Lower leg skin (tissue), 3 donors: ENCODE measurements around the gene TMEM256.

ENCODE experiments used
- POLR2A ChIP-seq, 2 donors: fragments of 450-650 bp; IDR thresholded peaks; one replicate each; pipeline ENCODE4 v1.6.1; 2016 to 2017; ENCODE audit warnings: antibody characterized with exemption in 2 of 2, mild to moderate bottlenecking in 1 of 2, moderate library complexity in 1 of 2
- TF ChIP-seq, protein P1 (sequence below), 3 donors: fragments of 450-650 bp; IDR thresholded peaks; one replicate each; pipeline ENCODE4 v1.5.1; 2016; ENCODE audit warnings: antibody characterized with exemption in 3 of 3, mild to moderate bottlenecking in 3 of 3, moderate library complexity in 2 of 3

DNA sequence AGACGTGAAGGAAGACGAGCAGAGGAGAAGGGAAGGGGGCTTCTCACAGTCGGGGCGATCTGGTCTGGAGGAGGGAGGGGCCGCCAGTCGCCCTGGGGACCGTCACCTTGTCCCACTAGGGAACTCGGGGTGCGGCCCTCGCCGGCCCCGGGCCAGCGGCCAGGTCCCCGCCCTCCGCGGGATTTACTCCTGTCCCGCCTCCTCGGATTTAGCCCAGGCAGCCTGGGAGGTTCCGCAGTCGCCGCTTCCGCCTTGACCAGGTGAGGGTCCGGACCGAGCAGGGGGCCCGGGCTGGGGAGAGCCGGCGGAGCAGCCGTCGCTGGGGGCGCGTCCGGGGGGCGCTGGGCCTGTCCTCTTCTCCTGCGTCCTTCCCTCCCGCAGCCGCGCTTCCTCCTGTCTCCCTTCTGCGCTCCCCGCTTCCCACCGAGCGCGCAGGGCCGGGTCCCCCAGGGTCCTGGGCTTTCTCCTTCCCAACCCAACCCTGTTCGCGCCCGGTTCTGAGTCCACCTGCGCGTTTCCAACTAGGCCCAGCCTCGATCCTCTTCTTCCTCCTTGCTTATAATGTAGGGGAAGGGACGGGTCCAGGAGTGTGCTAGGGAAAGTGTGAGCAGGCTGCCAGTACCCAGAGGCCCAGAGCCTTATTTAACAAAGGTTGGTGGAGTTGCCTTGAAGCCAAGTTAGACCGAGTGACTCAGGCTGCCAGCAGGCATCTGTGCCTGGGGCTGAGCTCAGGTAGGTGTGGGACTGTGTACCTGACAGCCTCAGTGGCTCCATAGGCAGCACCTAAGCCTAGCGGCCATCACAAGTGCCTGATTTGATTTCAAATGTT, 22.8 kb downstream of the TMEM256 start, which contains the start of gene TNK1:
- TF ChIP-seq, protein P1, sequence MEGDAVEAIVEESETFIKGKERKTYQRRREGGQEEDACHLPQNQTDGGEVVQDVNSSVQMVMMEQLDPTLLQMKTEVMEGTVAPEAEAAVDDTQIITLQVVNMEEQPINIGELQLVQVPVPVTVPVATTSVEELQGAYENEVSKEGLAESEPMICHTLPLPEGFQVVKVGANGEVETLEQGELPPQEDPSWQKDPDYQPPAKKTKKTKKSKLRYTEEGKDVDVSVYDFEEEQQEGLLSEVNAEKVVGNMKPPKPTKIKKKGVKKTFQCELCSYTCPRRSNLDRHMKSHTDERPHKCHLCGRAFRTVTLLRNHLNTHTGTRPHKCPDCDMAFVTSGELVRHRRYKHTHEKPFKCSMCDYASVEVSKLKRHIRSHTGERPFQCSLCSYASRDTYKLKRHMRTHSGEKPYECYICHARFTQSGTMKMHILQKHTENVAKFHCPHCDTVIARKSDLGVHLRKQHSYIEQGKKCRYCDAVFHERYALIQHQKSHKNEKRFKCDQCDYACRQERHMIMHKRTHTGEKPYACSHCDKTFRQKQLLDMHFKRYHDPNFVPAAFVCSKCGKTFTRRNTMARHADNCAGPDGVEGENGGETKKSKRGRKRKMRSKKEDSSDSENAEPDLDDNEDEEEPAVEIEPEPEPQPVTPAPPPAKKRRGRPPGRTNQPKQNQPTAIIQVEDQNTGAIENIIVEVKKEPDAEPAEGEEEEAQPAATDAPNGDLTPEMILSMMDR (IDR thresholded peaks at IDR 0.05) = no peak
- no peak for TF ChIP-seq POLR2A (IDR thresholded peaks at IDR 0.05)
